ENCODE measurements around the gene BRD2. TPM values are rescaled to one million over a fixed set of nuclear protein-coding genes. Genes with fewer than 3 reads are reported as not detected.

The BRD2 gene
- total RNA-seq, 1 experiment from 2014 or later, result 222 TPM

DNA sequence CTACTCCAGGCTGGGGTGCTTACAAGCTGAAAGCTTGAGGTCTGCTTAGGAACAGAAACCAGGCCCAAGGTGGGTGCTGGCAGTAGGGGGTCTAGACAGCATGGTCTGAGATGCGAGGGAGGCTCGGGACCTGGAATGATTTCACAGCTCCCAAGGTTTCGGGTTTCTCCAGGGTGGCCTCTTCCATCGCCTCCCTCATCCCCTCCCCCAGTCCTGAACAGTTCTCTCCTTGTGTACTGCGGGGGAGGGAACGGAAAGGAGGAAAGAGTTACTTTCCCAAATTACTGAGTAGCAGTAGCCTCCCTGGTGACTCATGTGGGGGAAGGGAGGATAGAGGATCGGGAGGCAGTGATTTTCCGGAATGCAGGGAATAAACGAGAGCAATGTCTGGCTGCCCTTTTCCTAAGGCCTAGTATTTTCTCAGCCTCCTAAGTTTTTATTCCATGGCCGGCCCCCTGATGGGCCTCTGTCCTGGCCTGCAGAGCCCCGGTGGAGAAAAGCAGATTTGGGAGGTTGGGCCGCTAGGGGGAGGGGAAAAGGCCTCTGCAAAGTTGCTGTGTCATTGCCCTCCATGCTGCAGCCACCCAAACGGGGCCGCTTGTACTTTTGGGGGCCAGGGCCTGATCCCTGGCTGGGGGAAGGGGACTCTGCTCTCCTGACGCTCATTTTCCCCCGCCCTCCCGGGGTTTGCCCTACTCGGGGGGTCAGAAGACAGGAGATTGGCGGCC lies 1.5 kb downstream of the BRD2 start (continued):
- peak; percentile 5; the same call in 1 of the 2 replicates for TF ChIP-seq ZNF532 (CRISPR knock-in tag; IDR thresholded peaks at IDR 0.05; ENCODE audit: borderline replicate concordance)

DNA sequence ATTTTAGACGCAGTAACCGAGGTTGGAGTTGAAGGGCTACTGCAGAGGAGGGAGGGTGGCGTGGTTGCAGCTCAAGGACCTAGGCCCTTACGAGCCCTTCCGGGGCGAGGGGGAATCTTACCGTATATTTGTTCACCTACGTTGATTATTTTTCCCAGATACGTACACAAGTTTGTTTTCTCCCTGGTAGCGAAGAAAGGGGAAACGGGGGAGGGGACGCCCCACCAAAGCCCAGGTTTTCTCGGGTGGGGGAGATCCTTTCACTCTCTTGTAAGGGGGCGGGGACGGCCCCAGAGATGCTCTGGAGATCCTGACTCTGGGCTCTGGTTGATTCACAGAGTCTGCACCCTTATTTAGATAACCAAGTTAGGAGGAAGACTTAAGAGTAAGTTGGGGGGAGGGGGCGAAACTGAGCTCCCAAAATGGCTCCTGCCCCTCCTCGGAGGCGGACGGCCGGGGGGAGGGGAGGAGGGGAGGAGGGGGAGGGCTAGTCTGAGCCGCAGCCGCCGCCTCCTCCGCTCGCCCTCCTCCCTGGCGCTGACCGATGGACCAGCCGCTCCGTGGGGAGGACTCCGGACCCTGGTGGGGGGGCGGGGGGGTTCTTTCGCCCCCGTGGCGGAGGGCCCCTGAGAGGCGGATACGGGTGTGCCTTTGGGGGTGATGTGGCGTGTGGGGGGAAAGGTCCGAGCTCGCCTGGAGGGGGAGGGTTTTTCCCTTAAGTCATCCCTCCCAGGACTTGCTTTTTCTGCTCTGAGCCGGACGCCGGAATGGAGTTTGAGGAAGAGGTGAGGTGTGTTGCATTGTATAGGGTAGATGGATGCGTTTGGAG lies 2.2 kb downstream of the BRD2 start:
- H3K36me3 Mint-ChIP-seq, result peaks cover 55% of the 10 kb centered on the region
- POLR2A ChIA-PET, result interaction anchor here (0.6 to 7.0 kb wide), 17 partner anchors 12 to 1979 kb away, joined by 3 to 146 read pairs (median 5); partner anchors contain the start of genes HLA-DMA, HLA-DMB, HMGA1 and PSMB8
- H3K27ac Mint-ChIP-seq, result peak overlapping the region; percentile 100
- peaks cover 4% of the 10 kb centered on the region; the same call in 1 of the 2 replicates for H3K27me3 Mint-ChIP-seq (ENCODE audit: low read depth)
- no peaks in the 10 kb centered on the region for H3K9me3 Mint-ChIP-seq
- CTCF ChIA-PET, result interaction anchor here (0.7 to 11.8 kb wide), 11 partner anchors 14 to 698 kb away, joined by 3 to 205 read pairs (median 6); partner anchors contain the start of genes HLA-DMA and TAP2
- TF ChIP-seq ZMAT4 (CRISPR knock-in tag; IDR thresholded peaks at IDR 0.05) (0 out of 2 replicates have a peak, but pooled peaks have one; percentile 17), EMX1 (CRISPR knock-in tag; IDR thresholded peaks at IDR 0.05) (peak; percentile 21; the same call in 1 of the 2 replicates), SP1 (CRISPR knock-in tag; conservative IDR thresholded peaks at IDR 0.05) (no peak), IRF1 (CRISPR knock-in tag; IDR thresholded peaks at IDR 0.05) (no peak), TEAD4 (CRISPR knock-in tag; IDR thresholded peaks at IDR 0.05) (0 out of 2 replicates have a peak, but pooled peaks have one; percentile 27), NFATC4 (CRISPR knock-in tag; IDR thresholded peaks at IDR 0.05) (peak; percentile 59; the same call in 1 of the 2 replicates), NFE2L1 (CRISPR knock-in tag; IDR thresholded peaks at IDR 0.05) (peak; percentile 75), ZNF263 (CRISPR knock-in tag; IDR thresholded peaks at IDR 0.05; ENCODE audit: low read depth) (peak; percentile 97), ZNF425 (CRISPR knock-in tag; conservative IDR thresholded peaks at IDR 0.05) (peak; percentile 63), PRRX2 (CRISPR knock-in tag; IDR thresholded peaks at IDR 0.05) (0 out of 2 replicates have a peak, but pooled peaks have one; percentile 71), ZNF671 (CRISPR knock-in tag; IDR thresholded peaks at IDR 0.05) (0 out of 2 replicates have a peak, but pooled peaks have one; percentile 49)
- TF ChIP-seq, protein P1, sequence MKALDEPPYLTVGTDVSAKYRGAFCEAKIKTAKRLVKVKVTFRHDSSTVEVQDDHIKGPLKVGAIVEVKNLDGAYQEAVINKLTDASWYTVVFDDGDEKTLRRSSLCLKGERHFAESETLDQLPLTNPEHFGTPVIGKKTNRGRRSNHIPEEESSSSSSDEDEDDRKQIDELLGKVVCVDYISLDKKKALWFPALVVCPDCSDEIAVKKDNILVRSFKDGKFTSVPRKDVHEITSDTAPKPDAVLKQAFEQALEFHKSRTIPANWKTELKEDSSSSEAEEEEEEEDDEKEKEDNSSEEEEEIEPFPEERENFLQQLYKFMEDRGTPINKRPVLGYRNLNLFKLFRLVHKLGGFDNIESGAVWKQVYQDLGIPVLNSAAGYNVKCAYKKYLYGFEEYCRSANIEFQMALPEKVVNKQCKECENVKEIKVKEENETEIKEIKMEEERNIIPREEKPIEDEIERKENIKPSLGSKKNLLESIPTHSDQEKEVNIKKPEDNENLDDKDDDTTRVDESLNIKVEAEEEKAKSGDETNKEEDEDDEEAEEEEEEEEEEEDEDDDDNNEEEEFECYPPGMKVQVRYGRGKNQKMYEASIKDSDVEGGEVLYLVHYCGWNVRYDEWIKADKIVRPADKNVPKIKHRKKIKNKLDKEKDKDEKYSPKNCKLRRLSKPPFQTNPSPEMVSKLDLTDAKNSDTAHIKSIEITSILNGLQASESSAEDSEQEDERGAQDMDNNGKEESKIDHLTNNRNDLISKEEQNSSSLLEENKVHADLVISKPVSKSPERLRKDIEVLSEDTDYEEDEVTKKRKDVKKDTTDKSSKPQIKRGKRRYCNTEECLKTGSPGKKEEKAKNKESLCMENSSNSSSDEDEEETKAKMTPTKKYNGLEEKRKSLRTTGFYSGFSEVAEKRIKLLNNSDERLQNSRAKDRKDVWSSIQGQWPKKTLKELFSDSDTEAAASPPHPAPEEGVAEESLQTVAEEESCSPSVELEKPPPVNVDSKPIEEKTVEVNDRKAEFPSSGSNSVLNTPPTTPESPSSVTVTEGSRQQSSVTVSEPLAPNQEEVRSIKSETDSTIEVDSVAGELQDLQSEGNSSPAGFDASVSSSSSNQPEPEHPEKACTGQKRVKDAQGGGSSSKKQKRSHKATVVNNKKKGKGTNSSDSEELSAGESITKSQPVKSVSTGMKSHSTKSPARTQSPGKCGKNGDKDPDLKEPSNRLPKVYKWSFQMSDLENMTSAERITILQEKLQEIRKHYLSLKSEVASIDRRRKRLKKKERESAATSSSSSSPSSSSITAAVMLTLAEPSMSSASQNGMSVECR (CRISPR knock-in tag; IDR thresholded peaks at IDR 0.05; ENCODE audit: borderline replicate concordance), result no peak
- TF ChIP-seq, protein P2, sequence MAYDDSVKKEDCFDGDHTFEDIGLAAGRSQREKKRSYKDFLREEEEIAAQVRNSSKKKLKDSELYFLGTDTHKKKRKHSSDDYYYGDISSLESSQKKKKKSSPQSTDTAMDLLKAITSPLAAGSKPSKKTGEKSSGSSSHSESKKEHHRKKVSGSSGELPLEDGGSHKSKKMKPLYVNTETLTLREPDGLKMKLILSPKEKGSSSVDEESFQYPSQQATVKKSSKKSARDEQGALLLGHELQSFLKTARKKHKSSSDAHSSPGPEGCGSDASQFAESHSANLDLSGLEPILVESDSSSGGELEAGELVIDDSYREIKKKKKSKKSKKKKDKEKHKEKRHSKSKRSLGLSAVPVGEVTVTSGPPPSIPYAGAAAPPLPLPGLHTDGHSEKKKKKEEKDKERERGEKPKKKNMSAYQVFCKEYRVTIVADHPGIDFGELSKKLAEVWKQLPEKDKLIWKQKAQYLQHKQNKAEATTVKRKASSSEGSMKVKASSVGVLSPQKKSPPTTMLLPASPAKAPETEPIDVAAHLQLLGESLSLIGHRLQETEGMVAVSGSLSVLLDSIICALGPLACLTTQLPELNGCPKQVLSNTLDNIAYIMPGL (CRISPR knock-in tag; IDR thresholded peaks at IDR 0.05), result peak; percentile 15; the same call in 1 of the 2 replicates
- TF ChIP-seq, protein P3, sequence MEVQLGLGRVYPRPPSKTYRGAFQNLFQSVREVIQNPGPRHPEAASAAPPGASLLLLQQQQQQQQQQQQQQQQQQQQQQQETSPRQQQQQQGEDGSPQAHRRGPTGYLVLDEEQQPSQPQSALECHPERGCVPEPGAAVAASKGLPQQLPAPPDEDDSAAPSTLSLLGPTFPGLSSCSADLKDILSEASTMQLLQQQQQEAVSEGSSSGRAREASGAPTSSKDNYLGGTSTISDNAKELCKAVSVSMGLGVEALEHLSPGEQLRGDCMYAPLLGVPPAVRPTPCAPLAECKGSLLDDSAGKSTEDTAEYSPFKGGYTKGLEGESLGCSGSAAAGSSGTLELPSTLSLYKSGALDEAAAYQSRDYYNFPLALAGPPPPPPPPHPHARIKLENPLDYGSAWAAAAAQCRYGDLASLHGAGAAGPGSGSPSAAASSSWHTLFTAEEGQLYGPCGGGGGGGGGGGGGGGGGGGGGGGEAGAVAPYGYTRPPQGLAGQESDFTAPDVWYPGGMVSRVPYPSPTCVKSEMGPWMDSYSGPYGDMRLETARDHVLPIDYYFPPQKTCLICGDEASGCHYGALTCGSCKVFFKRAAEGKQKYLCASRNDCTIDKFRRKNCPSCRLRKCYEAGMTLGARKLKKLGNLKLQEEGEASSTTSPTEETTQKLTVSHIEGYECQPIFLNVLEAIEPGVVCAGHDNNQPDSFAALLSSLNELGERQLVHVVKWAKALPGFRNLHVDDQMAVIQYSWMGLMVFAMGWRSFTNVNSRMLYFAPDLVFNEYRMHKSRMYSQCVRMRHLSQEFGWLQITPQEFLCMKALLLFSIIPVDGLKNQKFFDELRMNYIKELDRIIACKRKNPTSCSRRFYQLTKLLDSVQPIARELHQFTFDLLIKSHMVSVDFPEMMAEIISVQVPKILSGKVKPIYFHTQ (CRISPR knock-in tag; IDR thresholded peaks at IDR 0.05), result peak; percentile 69; the same call in 1 of the 2 replicates
- DNase-seq (ENCODE audit: low spot score) (peak; percentile 78), ATAC-seq (0 out of 2 replicates have a peak, but pooled peaks have one; percentile 0)
- H3K4me3 Mint-ChIP-seq, result peak overlapping the region; percentile 98
- H3K4me1 Mint-ChIP-seq, result peaks cover 24% of the 10 kb centered on the region

Measured in WTC11 (cell line).